ENCODE data around the gene CYTH1.

- no peak for TF ChIP-seq POLR2A (IDR thresholded peaks at IDR 0.05)
- TF ChIP-seq, protein P1, sequence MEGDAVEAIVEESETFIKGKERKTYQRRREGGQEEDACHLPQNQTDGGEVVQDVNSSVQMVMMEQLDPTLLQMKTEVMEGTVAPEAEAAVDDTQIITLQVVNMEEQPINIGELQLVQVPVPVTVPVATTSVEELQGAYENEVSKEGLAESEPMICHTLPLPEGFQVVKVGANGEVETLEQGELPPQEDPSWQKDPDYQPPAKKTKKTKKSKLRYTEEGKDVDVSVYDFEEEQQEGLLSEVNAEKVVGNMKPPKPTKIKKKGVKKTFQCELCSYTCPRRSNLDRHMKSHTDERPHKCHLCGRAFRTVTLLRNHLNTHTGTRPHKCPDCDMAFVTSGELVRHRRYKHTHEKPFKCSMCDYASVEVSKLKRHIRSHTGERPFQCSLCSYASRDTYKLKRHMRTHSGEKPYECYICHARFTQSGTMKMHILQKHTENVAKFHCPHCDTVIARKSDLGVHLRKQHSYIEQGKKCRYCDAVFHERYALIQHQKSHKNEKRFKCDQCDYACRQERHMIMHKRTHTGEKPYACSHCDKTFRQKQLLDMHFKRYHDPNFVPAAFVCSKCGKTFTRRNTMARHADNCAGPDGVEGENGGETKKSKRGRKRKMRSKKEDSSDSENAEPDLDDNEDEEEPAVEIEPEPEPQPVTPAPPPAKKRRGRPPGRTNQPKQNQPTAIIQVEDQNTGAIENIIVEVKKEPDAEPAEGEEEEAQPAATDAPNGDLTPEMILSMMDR (IDR thresholded peaks at IDR 0.05), result no peak
- no peak for TF ChIP-seq POLR2AphosphoS5 (IDR thresholded peaks at IDR 0.05; ENCODE audit: insufficient read depth in 1 of 2, low read depth in 1 of 2)
Measured at GRCh38 chr17:78738278-78738677, 43.8 kb downstream of the CYTH1 start.

Measured in vagina (tissue), 2 donors.